ENCODE results near the gene APOB.
"Not testable (repeated sequence)": the region's sequence is repeated elsewhere in the genome, so short reads cannot be mapped to it uniquely, and the experiment has no call there.

APOB gene

DNA sequence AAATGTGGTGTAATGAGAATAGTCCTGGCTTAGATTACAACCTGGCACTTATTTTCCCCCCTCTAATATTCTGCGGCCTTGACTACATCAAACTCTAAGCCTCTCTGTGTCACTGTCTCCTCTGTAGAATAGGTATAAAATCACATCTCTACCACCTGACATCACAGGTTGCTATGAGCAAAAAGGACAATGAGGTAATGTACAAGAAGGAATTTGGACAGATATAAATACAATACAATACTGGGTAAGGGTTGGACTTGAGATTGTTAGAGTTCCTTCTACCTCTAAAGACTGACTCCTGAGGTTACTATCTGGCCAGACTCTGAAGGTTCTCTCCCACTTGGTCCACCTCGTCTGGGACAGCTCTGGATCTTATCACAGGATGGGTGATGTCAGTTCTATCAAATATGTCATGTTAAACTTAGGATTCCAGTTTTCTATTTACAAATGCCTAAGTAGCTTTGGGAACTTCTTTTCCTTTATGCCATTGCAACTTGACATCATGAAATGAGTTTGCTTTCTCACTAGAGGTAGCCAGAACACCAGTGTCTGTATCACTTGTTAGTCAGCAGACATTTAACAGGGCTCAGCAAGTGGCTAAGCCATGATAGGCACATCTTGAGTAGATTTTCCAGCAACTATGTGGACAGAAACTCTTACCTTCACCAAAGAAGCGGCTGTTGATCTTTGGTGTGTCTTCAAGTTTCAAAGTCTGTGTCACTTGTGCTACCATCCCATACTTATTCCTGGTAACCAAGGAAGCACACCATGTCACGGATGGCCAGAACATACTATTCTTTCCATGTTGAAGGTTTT, 9.5 kb downstream of the APOB start:
- no peak for DNase-seq (ENCODE audit: low read depth in 2 of 3, low spot score in 1 of 3)

DNA sequence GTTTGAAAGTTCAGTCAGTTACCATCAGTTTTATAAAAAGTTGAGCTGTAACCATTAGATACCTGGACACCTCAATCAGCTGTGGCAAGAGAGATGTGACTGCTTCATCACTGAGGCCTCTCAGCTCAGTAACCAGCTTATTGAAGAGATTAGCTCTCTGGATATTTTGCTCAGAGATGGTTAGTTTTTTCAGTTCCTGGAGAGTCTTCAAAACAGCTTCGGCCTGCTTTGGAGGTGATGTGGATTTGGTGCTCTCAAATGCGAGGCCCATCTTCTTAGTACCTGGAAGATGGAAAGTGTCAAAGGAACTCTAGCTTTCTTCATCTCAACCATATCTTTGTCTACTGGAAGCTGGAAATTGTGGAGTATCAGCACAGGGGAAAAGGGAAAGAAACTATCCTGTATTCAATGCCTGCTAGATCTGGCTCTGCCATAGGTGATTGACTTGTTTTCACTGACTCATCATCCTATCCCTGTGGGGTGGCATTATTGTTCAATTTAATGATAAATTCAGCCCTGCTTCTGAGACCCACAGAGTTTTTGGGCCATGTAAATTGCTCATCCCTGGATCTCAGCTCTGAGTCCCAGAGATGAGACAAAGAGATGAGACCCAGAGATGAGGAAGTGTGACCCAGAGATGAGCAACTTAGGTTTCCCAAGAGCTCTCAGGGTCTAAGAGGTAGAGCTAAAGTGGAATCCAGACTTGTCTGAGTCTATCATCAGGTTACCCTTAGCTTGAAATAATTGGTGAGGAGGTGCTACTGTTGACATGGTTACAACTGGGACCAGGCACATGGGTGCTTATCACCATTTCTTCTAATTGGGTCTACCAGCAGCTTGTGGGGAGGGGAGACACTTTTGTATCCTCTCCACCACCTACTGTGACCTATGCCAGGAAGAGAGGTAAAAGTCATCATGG, 10.4 kb downstream of the APOB start:
- DNase-seq (ENCODE audit: low read depth in 2 of 3, low spot score in 1 of 3): no peak

DNA sequence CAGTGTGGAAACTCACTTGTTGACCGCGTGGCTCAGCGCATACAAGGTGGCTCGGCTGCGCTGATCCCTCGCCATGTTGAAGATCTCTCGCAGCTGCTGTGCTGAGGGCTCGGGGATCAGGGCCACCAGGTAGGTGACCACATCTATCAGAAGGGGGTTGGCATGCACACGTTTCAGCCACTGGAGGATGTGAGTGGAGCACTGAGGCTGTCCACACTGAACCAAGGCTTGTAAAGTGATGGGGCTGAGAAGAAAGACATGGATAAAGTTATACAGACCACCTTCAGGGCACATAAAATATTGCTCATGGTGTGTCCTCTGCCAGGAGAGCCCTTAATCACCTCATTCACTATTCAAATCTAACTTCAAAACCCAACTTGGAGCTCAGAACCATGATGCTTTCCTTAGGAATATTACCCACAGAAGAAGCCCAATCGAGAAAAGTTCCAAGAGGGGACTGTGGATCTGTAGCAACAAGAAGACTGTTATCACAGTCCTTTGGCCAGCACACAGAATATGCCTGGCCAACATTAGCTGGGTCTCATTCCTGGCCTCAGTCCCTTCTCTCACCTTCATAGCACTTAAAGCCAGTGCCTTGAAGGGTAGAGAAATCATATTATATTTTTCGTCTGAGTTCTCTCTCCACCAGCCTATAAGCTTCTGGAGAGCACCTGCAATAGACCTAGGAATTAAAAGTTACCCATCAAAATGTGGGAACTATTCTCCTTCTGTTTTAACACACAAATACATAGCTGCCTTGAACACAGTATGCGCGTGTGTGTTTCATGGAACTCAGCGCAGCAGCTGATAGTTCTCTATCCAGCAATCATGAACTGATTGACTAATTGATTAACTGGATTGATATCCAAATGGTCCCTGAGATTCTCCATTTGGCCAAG, 11.3 kb downstream of the APOB start:
- DNase-seq (ENCODE audit: low read depth in 2 of 3, low spot score in 1 of 3): no peak

DNA sequence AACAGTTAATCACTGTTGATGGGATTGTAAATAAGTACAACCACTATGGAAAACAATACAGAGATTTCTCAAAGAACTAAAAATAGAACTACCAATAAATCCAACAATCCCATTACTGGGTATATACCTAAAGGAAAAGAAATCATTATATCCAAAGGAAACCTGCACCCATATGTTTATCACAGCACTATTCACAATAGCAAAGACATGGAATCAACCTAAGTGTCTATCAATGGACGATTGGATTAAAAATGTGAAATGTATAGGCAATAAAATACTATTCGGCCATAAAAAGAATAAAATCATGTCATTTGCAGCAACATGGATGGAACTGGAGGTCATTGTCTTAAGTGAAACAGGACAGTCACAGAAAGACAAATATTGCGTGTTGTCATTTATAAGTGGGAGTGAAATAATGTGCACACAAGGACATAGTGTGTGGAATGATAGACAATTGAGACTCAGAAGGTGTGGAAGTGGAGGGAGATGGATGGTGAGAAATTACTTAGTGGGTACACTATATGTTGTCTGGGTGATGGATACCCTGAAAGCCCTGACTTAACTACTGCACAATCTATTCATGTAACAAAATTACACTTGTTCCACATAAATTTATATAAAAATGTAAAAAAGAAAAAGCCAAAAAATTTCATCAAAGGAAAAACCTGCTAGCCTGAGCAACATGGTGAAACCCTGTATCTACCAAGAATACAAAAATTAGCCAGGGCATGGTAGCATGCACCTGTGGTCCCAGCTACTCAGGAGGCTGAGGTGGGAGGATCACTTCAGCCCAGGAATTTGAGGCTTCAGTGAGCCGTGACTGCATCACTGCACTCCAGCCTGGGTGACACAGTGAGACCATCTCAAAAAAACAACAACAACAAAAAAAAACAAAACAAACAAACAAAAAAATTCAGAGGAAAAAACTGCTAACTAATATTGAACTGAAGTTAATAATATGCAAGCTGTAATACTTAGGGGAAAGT, 12.6 kb downstream of the APOB start:
- DNase-seq (ENCODE audit: low read depth in 2 of 3, low spot score in 1 of 3): no peak

DNA sequence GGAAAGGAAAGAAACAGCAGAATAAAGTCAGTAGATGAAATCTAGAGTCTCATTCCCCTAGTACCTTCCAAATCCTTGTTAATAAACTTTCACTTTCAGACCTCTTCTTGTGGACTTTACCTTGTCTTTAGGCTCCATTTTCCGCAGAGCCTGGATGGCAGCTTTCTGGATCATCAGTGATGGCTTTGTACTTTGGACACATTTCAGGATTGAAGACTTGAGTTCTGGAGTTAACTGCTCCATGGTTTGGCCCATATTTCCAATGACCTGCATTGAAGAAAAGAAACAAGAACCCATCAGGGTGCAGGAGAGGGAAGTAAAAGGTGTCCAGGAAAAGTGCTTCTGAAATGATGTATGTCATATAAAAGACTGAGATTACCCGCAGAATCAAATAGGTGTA, 14.4 kb downstream of the APOB start:
- DNase-seq (ENCODE audit: low read depth in 2 of 3, low spot score in 1 of 3): no peak

DNA sequence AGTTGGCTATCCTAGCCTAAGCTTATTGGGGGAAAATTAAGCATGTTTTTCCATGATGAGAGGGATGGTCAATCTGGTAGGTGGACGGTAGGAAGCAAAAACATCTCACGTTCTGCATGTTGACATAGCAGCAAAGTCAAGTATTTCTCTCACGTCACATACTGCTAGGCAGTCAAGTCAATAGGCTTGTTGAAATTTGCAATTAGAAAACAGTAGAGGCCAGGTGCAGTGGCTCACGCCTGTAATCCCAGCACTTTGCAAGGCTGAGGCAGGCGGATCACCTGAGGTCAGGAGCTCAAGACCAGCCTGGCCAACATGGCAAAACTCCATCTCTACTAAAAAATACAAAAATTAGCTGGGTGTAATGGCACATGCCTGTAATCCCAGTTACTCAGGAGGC, 14.9 kb downstream of the APOB start:
- not testable (repeated sequence) for DNase-seq (ENCODE audit: low read depth in 2 of 3, low spot score in 1 of 3)

DNA sequence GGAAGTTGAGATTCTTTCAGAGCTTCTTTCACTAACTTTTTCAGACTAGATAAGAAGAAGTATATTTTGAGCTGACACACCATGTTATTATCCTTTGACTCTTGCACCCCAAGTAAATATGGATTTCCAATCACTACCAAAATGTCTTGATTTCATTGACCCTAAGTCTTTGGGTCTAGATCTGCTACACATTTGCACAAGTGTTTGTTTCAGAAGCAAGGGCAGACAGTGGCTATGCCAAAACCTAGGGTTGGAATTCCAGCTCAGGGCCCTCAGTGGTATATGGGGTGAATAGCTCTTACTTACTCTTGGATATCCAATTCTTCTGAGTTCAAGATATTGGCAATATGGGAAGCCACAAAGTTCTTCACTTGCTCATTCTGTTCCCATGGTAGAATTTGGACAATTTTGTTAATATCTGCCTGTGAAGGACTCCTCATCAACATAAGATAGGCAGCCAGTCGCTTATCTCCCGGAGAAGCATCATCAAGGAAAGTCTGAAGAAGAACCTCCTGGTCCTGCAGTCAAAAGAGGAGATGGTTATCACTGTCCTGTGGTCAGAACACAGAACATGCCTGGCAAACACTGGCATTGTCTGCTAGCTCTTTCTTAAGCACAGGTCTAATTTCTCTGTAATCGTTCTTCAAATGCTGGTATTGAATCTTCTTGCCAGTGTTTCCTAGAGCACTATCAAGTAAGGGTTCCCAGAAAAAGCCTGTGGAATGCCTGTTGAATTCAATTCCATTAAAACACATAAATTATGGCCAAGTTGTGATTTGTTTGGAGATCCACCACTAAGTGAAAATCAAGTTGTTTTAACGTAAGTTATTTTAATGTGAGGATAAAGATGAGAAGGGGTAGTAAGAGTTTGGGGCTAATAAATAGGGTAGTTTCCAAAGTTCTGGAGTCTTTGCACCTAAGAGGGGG, 15.6 kb downstream of the APOB start:
- DNase-seq (ENCODE audit: low read depth in 2 of 3, low spot score in 1 of 3): no peak

DNA sequence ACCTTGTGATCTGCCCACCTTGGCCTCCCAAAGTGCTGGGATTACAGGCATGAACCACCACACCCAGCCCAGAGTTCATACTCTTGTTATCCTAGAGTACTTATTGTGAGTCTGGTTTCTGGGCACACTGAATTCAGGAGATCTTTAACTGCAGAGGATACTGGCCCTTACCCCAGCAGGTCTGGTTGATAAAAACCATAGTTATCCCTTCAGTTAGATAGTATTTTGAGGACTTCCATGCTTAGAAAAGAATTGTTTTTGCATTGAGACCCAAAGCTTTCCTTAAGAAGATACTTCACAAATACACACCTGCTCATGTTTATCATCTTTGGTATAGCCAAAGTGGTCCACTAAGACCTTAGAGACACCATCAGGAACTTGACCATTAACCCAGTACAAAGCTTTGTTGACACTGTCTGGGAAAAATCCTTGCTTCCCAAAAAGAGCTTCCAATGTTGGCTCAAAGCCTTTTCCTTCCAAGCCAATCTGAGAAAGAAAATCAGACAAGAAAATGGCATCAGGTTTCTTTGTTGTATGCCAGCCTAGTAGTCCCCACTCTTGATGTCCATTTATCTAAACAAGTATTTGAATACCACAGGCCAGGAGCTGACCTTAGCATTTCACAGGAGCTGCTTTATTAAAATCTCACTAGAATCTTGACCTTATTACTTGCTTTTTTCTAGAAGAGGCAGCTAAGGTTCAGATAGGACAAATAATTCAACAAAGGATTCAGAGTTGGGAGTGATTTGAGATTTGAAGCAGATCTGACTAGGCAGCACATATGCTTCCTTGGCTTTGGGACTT, 17.2 kb downstream of the APOB start:
- DNase-seq (ENCODE audit: low read depth in 2 of 3, low spot score in 1 of 3): no peak

DNA sequence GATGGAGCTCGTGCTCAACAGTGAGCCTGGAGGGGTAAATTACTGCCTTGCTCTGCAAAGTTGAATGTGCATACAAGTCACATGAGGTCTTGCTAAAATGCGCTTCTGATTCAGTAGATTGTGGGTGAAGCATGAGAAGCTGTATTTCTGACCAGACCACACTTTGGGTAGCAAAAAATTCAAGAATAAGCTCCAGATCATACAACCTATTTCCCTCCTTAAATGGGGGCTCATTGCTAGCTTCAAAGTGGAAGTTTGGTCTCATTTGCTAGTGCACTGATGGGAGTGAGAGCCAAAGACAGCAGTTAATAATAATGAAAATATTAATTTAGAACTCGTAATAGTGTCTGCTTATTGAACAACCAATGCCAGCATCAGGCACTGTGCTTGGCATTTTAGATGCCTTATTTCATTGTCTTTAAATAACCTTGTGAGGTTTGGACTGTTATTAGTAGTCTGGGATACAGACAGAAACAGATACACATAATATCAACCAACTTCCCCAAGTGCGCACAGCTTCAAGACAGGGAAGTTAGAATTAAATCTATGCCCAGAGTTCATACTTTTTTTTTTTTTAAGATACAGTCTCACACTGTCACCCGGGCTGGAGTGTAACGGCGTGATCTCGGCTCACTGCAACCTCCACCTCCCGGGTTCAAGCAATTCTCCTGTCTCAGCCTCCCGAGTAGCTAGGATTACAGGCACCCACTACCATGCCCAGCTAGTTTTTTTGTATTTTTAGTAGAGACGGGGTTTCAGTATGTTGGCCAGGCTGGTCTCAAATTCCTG, 18.0 kb downstream of the APOB start:
- DNase-seq (ENCODE audit: low read depth in 2 of 3, low spot score in 1 of 3): no peak

DNA sequence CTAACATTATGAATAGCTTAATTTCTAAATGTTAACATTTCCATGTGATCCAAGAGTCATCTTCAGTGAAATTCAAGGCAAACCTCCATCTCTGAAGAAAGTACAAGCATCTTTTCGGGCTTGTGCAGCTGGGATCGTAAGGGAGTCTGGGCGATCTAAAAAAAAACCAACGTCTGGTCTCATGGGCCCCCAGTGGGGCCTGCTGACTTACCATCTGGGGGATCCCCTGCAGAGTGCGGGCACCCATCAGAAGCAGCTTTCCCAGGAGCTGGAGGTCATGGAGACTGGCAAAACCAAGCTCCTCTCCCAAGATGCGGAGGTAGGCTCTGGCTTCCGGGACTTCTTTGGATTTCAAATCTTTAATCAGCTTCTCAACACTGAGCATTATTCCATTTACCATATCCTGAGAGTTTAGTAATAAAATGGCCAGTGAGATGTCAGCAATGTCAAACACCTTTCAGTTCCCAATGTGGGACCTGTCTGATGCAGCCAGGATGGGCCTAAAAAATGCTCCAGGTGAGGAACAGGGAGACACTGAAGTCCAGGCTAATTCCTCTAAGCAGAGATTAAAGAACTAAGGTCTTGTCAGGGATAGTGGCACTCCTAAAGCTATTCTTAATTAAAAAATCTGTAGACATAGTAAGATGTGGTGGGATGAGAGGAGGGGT, 19.0 kb downstream of the APOB start:
- DNase-seq (ENCODE audit: low read depth in 2 of 3, low spot score in 1 of 3): no peak

DNA sequence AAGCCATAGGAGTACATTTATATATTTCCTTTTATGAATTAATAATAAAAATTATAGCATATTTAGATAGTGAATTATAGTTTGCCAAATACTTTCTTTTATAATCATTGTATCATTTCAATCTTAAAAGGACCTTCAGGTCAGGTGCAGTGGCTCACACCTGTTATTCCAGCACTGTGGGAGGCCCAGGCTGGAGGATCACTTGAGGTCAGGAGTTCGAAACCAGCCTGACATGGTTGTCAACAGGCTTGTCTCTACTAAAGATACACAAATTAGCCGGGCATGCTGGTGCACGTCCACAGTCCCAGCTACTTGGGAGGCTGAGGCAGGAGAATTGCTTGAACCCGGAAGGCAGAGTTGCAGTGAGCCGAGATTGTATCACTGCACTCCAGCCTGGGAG, 19.7 kb downstream of the APOB start:
- DNase-seq (ENCODE audit: low read depth in 2 of 3, low spot score in 1 of 3): no peak

DNA sequence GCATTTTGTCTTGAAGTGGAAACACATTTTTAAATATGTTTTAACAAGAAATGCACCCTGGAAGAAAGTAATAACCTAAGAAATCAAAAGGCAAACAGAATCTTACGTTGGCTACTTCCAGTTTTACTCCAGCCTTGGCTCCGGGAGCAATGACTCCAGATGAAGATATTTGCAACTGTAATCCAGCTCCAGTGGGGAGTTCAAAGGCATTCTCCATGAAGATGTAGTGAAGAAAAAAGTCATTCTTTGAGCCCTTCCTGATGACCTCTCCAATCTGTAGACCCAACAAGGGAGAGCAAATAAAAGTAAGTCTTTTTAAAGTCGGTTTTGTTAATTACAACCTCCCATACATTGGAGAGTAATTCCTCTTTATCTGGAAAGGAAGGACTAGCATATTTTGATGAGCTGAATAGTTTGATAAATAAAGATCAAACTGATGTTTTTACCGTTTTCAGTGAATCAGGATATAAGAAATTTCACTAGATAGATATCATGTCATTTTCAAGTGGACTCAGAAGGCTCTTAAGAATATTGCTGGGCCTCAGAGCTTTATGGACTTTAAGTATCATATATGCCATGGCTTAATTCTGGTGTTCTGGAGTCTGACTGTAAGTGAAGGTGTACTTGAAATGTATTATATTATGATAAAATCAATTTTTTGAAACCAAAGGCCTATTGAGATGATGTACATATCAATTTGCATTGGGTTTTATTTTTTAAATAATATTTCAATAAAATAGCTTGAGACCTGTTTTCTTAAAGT, 20.3 kb downstream of the APOB start:
- no peak for DNase-seq (ENCODE audit: low read depth in 2 of 3, low spot score in 1 of 3)

DNA sequence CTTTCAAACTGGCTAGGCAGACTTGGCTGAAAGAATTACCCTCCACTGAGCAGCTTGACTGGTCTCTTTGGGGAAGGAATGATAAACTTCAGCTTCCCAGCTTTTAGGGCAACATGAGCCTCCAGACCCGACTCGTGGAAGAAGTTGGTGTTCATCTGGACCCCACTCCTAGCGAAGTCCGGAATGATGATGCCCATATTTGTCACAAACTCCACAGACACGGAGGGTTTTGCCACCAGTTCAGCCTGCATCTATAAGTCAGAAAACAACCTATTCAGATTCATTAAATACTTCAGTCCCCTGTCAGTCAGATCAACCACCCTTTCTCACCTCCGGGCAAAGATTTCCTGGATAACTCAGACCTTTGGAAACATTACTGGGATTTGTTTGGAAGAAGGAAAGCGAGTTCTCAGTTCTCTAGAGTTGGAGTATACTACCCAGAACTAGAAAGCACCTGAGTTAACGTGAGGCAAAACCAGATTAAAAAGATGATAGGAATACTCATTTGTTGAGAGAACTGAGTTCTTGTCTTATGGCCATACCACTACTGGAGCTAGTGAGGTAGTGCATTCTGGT, 21.0 kb downstream of the APOB start:
- no peak for DNase-seq (ENCODE audit: low read depth in 2 of 3, low spot score in 1 of 3)

DNA sequence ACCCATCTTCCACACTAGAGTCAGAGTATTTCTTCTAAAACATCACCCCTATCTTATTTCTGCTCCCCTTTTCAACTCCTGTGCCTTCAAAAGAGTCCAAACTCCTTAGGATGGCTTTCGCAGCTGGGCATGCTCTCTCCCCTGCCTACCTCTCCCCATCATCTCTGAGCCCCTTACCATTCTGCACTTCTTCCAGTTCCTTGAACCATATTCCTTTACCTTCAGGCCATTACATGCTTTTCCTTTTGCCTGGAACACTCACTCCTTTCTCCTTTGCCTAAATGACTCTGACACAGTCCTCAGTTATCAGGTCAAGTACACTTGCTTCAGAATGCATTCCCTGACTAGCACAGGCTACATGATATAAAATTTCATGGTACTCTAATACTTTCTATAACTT, 22.4 kb downstream of the APOB start:
- no peak for DNase-seq (ENCODE audit: low read depth in 2 of 3, low spot score in 1 of 3)

DNA sequence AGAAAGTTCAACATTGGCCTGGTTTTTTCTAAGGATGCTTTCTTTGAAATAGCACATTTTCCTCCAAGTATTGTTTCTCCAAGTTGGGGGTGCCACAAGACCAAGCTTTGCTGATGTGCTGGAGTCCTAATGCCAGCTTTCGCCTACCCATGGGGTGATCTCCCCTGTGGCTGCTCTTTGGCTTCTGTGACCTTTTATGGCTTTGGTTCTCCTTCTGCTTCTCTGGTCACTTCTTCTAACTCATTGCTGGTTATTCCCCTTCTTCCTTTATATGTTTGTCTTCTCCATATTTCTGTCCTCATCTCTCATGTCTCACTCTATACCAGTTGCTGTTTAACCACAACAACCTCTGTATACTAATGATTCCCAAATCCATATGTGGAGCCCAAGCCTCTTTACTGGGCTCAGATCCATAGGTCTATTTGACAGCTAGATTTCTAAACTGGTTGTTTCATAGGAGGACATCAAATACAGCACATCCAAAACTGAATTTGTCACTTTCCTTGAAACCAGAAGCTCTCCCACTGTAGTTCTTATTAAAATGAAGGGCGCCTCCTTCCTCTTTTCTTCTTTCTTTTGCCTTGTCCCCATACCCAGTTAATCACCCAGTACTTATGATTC, 23.1 kb downstream of the APOB start:
- no peak for DNase-seq (ENCODE audit: low read depth in 2 of 3, low spot score in 1 of 3)

Data from stimulated activated CD4-positive, alpha-beta T cell treated with anti-CD3 and anti-CD28 coated beads, Interleukin-12 subunit alpha, Interleukin-12 subunit beta, amount 100 ng/mL, for 48 hours (primary cell).